Prostate gland (tissue), 2 donors: ENCODE data around the gene ATG4B. TPM values are rescaled to one million over a fixed set of nuclear protein-coding genes. Genes with fewer than 3 reads are reported as not detected.
"Not testable (repeated sequence)": the region's sequence is repeated elsewhere in the genome, so short reads cannot be mapped to it uniquely, and the experiment has no call there.

Experiments
- DNase-seq: peaks from one replicate; pipeline ENCODE4 v3.0.0-alpha.2; 2019; ENCODE audit warnings: low spot score
- H3K27ac ChIP-seq, 2 donors: fragments of 200-600 bp; sonication (generic); 2 replicates each; pipeline ENCODE4 v1.5.1; 2017 to 2019
- H3K27me3 ChIP-seq: fragments of 200-600 bp; sonication (generic); replicated peaks from 2 replicates; pipeline ENCODE4 v1.5.1; 2019; ENCODE audit not compliant: insufficient read depth
- H3K36me3 ChIP-seq, 2 donors: fragments of 200-600 bp; sonication (generic); 1 replicate in 1 of 2; 2 replicates in 1 of 2; pipeline versions ENCODE4 v1.5.1 to v1.8.1; 2017 to 2019
- H3K4me1 ChIP-seq: fragments of 200-600 bp; sonication (generic); replicated peaks from 2 replicates; pipeline ENCODE4 v1.5.1; 2019
- H3K4me3 ChIP-seq, 2 donors: fragments of 200-600 bp; sonication (generic); 2 replicates each; pipeline ENCODE4 v1.5.1; 2017 to 2019
- H3K9me3 ChIP-seq: fragments of 200-600 bp; sonication (generic); 2 replicates; pipeline ENCODE4 v1.5.1; 2017
- POLR2A ChIP-seq: fragments of 450-650 bp; IDR thresholded peaks from one replicate; pipeline ENCODE4 v1.6.1; 2016; ENCODE audit warnings: antibody characterized with exemption, mild to moderate bottlenecking
- POLR2AphosphoS5 ChIP-seq: sonication (generic); formaldehyde crosslinking; IDR thresholded peaks from one replicate; pipeline ENCODE4 v1.6.1; 2017; ENCODE audit warnings: antibody characterized with exemption
- WGBS: methylation state at CpG from one replicate; pipeline ENCODE4 v1.1.5; 2018; 5-methylcytosine and 5-hydroxymethylcytosine counted together
- intact Hi-C: fragments of 100-400 bp; cut with DNase I; formaldehyde crosslinking; loops from one replicate; pipeline ENCODE4 v1.14.2; 2022
- total RNA-seq, 2 donors: library from RNA; depleted of rRNA; stranded (reverse); fragments of >200 nt; gene quantifications; one replicate each; pipeline ENCODE4 v1.1.0, GENCODE V29; 2016
- TF ChIP-seq, protein P1 (sequence below), 4 experiments: fragments of 200-600 bp in 2 of 4; fragments of 450-650 bp in 2 of 4; sonication (generic) in 2 of 4; IDR thresholded peaks; 1 replicate in 3 of 4; 2 replicates in 1 of 4; pipeline ENCODE4 v1.5.1; 2016 to 2019; ENCODE audit warnings: antibody characterized with exemption in 4 of 4, mild to moderate bottlenecking in 2 of 4, moderate library complexity in 2 of 4

Gene ATG4B
- total RNA-seq, 2 donors from 2014 or later = 63.9 to 162 TPM

DNA sequence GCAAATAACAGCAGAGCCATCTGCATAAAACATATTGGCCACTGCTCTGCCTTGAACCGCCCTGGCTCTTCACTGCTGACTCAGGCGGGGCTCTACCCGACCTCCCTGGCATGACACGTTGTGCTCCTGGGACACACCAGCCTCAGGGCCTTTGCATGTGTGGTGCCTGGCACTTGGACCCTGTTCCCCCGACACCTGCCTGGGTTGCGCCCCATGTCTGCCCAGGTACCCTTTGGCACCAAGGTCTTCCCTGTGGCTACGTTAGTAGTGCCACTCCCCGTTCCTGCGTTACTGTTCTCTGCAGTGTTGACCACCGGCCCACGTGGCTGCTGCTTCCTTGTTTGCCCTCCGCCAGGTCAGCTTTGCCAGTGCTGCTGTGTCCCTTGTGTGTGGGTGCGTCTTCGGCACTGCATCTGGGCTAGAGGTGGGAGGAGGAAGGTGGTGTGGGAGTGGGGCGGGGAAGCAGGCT is 20.3 kb downstream of the ATG4B start:
- H3K36me3 ChIP-seq = peaks cover 7 to 10% of the 10 kb centered on the region in 2 donors
- H3K9me3 ChIP-seq = no peaks in the 10 kb centered on the region
- intact Hi-C loops = loop anchor here (5.0 kb wide), 1 partner anchor 806 kb away; no protein-coding TSS in a partner anchor
- peaks cover 3% of the 10 kb centered on the region for H3K4me1 ChIP-seq
- no peaks in the 10 kb centered on the region for H3K27me3 ChIP-seq
- TF ChIP-seq, protein P1, sequence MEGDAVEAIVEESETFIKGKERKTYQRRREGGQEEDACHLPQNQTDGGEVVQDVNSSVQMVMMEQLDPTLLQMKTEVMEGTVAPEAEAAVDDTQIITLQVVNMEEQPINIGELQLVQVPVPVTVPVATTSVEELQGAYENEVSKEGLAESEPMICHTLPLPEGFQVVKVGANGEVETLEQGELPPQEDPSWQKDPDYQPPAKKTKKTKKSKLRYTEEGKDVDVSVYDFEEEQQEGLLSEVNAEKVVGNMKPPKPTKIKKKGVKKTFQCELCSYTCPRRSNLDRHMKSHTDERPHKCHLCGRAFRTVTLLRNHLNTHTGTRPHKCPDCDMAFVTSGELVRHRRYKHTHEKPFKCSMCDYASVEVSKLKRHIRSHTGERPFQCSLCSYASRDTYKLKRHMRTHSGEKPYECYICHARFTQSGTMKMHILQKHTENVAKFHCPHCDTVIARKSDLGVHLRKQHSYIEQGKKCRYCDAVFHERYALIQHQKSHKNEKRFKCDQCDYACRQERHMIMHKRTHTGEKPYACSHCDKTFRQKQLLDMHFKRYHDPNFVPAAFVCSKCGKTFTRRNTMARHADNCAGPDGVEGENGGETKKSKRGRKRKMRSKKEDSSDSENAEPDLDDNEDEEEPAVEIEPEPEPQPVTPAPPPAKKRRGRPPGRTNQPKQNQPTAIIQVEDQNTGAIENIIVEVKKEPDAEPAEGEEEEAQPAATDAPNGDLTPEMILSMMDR (IDR thresholded peaks at IDR 0.05) = no peak
- TF ChIP-seq POLR2AphosphoS5 = peak; percentile 34
- no peak for TF ChIP-seq POLR2A
- H3K27ac ChIP-seq = peak overlapping the region in 1 of 2 donors; percentile 41
- peak; percentile 51 for DNase-seq
- no peak overlapping the region for H3K4me3 ChIP-seq
- WGBS = 72% methylated on average over 15 of the region's 15 CpGs

DNA sequence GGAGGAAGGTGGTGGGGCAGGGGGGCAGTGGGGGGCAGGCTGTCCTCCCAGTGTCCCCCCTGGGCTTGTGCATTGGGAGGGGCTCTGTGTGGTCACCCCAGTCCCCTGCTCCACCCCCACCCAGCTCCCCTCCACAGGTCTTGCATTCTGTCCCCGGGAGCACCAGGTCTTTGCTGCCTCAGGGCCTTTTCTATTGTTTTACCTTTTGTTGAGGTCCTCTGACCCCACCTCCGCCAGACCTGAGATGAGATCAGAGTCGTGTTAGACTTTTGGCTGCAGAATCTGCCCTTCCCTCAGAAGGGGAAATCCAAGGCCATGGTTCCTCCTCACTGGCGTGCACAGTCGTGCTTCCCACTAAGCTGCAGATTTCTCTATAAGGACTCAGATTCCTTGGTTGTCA is 20.8 kb downstream of the ATG4B start:
- Histone ChIP-seq H3K36me3 (peaks cover 7 to 10% of the 10 kb centered on the region in 2 donors), H3K4me3 (no peak overlapping the region), H3K27ac (peak overlapping the region in 1 of 2 donors; percentile 41), H3K27me3 (no peaks in the 10 kb centered on the region), H3K4me1 (peaks cover 3% of the 10 kb centered on the region), H3K9me3 (no peaks in the 10 kb centered on the region)
- TF ChIP-seq, protein P1 (IDR thresholded peaks at IDR 0.05) = no peak
- no peak for TF ChIP-seq POLR2A
- TF ChIP-seq POLR2AphosphoS5 = no peak
- no peak for DNase-seq
- WGBS = 62% methylated on average over 5 of the region's 5 CpGs
- intact Hi-C loops = loop anchor here (5.0 kb wide), 1 partner anchor 806 kb away; no protein-coding TSS in a partner anchor

DNA sequence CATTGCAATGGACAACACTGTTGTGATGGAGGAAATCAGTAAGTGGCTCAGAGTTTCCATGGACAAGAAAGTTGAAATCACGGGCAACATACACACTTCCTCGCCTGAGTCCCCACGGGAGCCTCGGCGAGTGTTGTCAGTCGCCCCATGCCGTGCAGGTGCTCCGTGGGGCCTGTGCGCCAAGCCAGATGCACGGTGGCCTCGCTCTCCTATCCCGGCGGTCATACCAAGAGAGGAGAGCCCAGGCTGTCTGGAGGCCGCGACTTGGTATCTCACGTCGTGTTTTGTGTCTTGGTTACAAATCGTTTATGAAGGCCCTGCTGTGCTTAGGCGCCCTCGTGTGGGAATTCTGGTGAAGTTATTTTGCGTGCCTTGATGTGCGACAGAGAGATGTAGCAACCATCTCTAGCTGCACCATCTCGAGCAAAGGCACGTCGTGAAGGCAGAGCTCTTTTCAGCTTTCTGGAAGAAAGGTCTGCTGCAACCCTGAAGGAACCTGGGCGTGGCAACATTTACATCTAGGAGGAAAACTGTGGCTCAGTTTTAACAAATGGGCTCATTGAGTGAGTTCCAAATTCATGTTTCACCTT is 21.8 kb downstream of the ATG4B start:
- Histone ChIP-seq H3K36me3 (peaks cover 7 to 10% of the 10 kb centered on the region in 2 donors), H3K4me3 (no peak overlapping the region), H3K4me1 (peaks cover 3% of the 10 kb centered on the region), H3K27me3 (no peaks in the 10 kb centered on the region), H3K9me3 (no peaks in the 10 kb centered on the region), H3K27ac (peak overlapping the region in 1 of 2 donors; percentile 41)
- TF ChIP-seq POLR2AphosphoS5 (peak; percentile 55), POLR2A (no peak)
- TF ChIP-seq, protein P1 (IDR thresholded peaks at IDR 0.05) = peak in 3 of 4 experiments; percentile 40 to 68 (median 63)
- intact Hi-C loops = loop anchor here (5.0 kb wide), 1 partner anchor 807 kb away; no protein-coding TSS in a partner anchor
- WGBS = 50% methylated on average over 26 of the region's 26 CpGs
- DNase-seq = peak; percentile 63

DNA sequence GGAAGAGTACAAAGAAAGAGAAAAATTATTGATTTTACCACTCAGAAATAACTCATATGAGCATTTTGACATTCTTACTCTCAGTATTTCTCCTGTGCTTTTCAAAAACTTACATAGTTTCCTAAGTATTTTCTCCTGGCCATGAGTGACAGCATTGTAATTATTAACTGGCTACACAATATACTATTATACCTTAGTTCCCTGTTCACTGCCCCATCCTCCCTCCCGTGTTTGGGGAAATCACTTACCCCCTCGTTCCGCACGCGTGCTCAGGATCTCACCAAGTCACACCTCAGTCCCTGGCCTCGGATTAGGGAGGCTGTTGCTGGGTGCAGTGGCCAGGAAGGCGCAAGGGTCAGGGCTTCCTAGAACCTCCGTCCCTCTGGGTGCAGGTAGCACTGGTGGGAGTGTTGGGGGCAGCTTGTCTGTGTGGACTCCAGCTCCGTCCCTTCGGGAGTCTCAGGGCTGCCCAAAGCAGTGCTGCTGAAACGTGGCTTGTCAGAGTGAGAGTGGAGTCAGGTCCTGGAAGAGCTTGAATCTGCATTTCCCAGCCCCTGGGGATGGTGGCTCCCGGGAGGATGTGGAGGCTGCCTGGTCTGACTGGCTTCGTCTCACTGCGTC is 23.2 kb downstream of the ATG4B start:
- Histone ChIP-seq H3K4me3 (no peak overlapping the region), H3K27ac (no peak overlapping the region), H3K4me1 (peaks cover 3% of the 10 kb centered on the region), H3K9me3 (no peaks in the 10 kb centered on the region), H3K27me3 (no peaks in the 10 kb centered on the region), H3K36me3 (no peaks in the 10 kb centered on the region)
- intact Hi-C loops = no loop called here
- no peak for TF ChIP-seq POLR2A
- TF ChIP-seq POLR2AphosphoS5 = no peak
- TF ChIP-seq, protein P1 (IDR thresholded peaks at IDR 0.05) = no peak
- no peak for DNase-seq
- WGBS = 88% methylated on average over 14 of the region's 14 CpGs

DNA sequence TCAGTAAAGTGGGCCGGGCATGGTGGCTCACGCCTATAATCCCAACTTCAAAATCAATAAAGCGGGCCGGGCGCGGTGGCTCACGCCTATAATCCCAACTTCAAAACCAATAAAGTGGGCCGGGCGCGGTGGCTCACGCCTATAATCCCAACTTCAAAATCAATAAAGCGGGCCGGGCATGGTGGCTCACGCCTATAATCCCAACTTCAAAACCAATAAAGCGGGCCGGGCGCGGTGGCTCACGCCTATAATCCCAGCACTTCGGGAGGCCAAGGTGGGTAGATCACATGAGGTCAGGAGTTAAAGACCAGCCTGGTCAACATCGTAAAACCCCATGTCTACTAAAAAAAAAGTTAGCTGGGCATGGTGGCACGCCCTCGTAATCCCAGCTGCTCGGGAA is 25.2 kb downstream of the ATG4B start:
- H3K4me3 ChIP-seq, DNase-seq, H3K36me3 ChIP-seq, H3K27me3 ChIP-seq, H3K9me3 ChIP-seq, intact Hi-C loops, H3K4me1 ChIP-seq: not testable (repeated sequence)
- H3K27ac ChIP-seq = peak overlapping the region in 1 of 2 donors; percentile 32
- 86% methylated on average over 24 of the region's 24 CpGs for WGBS
